ENCODE measurements around the gene MLC1. TPM values are rescaled to one million over a fixed set of nuclear protein-coding genes. Genes with fewer than 3 reads are reported as not detected.

Gene MLC1
- total RNA-seq, 4 donors from 2014 or later, result 0.07 to 0.13 TPM; not detected in 2

- H3K4me3 ChIP-seq, result no peak overlapping the region
- H3K9me3 ChIP-seq, result peaks cover 0 to 17% (median 0%) of the 10 kb centered on the region in 3 donors
- no peaks in the 10 kb centered on the region for H3K4me1 ChIP-seq
- no peaks in the 10 kb centered on the region for H3K36me3 ChIP-seq
- peaks cover 63% of the 10 kb centered on the region for H3K27me3 ChIP-seq
- 51 to 65% methylated on average over 5 to 13 of the region's 29 CpGs for WGBS, 2 donors (ENCODE audit: low coverage in 1 of 2)
- ATAC-seq, result no peak
- TF ChIP-seq EP300 (IDR thresholded peaks at IDR 0.05) (no peak), POLR2AphosphoS5 (IDR thresholded peaks at IDR 0.05) (no peak), POLR2A (IDR thresholded peaks at IDR 0.05) (no peak)
- TF ChIP-seq, protein P1, sequence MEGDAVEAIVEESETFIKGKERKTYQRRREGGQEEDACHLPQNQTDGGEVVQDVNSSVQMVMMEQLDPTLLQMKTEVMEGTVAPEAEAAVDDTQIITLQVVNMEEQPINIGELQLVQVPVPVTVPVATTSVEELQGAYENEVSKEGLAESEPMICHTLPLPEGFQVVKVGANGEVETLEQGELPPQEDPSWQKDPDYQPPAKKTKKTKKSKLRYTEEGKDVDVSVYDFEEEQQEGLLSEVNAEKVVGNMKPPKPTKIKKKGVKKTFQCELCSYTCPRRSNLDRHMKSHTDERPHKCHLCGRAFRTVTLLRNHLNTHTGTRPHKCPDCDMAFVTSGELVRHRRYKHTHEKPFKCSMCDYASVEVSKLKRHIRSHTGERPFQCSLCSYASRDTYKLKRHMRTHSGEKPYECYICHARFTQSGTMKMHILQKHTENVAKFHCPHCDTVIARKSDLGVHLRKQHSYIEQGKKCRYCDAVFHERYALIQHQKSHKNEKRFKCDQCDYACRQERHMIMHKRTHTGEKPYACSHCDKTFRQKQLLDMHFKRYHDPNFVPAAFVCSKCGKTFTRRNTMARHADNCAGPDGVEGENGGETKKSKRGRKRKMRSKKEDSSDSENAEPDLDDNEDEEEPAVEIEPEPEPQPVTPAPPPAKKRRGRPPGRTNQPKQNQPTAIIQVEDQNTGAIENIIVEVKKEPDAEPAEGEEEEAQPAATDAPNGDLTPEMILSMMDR (IDR thresholded peaks at IDR 0.05), result no peak
- no peak overlapping the region for H3K27ac ChIP-seq
These were observed 6.0 kb upstream of the MLC1 start for GRCh38 chr22:50091092-50091768.

GRCh38 chr22:50090412-50090714 is 5.1 kb upstream of the MLC1 start:
- Histone ChIP-seq H3K27me3 (peaks cover 61% of the 10 kb centered on the region), H3K4me3 (no peak overlapping the region), H3K27ac (no peak overlapping the region), H3K4me1 (no peaks in the 10 kb centered on the region), H3K36me3 (no peaks in the 10 kb centered on the region), H3K9me3 (peaks cover 0 to 17% (median 0%) of the 10 kb centered on the region in 3 donors)
- WGBS, 2 donors (ENCODE audit: low coverage in 1 of 2), result 94 to 98% methylated on average over 10 to 14 of the region's 22 CpGs
- TF ChIP-seq POLR2AphosphoS5 (IDR thresholded peaks at IDR 0.05) (no peak), POLR2A (IDR thresholded peaks at IDR 0.05) (no peak), EP300 (IDR thresholded peaks at IDR 0.05) (no peak)
- TF ChIP-seq, protein P1 (IDR thresholded peaks at IDR 0.05), result no peak
- ATAC-seq, result no peak

- TF ChIP-seq POLR2A (IDR thresholded peaks at IDR 0.05) (no peak), EP300 (IDR thresholded peaks at IDR 0.05) (no peak), POLR2AphosphoS5 (IDR thresholded peaks at IDR 0.05) (no peak)
- TF ChIP-seq, protein P1 (IDR thresholded peaks at IDR 0.05), result no peak
- H3K27me3 ChIP-seq, result peaks cover 55% of the 10 kb centered on the region
- H3K4me3 ChIP-seq, result no peak within 1 kb of the TSS
- 42 to 44% methylated on average over 3 to 27 of the region's 83 CpGs for WGBS, 2 donors (ENCODE audit: low coverage in 1 of 2)
- no peaks in the 10 kb centered on the region for H3K4me1 ChIP-seq
- no peaks in the 10 kb centered on the region for H3K36me3 ChIP-seq
- H3K27ac ChIP-seq, result no peak within 1 kb of the TSS
- ATAC-seq, result no peak
- H3K9me3 ChIP-seq, result peaks cover 0 to 17% (median 0%) of the 10 kb centered on the region in 3 donors
These were observed 4.6 kb upstream of the MLC1 start, which contains the start of gene MOV10L1 for GRCh38 chr22:50089682-50090411. Gene MOV10L1, plus strand, starts transcription at chr22:50090006. Its CDS starts 83 bp downstream, at chr22:50090089.

DNA sequence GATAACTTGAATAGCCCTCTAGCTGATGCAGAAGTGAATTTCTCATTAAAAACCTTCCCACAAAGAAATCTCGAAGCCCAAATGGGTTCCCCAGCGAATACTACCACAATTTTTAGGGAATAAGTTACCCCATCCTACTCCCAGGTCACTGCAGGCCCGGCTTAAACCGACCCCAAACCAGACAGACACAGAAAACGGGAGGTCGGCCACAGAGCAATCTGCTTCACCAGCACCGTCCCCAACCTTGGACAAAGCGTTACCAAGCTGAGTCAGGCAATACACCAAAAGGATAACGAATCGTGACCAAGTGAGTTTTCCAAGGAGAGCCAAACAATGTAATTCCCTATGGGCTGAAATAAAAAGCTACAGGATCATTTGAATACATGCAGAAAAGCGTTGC is 4.0 kb upstream of the MLC1 start:
- Histone ChIP-seq H3K4me3 (no peak overlapping the region), H3K9me3 (peaks cover 0 to 17% (median 0%) of the 10 kb centered on the region in 3 donors), H3K36me3 (no peaks in the 10 kb centered on the region), H3K27me3 (peaks cover 59% of the 10 kb centered on the region), H3K4me1 (no peaks in the 10 kb centered on the region), H3K27ac (no peak overlapping the region)
- TF ChIP-seq POLR2AphosphoS5 (IDR thresholded peaks at IDR 0.05) (no peak), EP300 (IDR thresholded peaks at IDR 0.05) (no peak), POLR2A (IDR thresholded peaks at IDR 0.05) (no peak)
- TF ChIP-seq, protein P1 (IDR thresholded peaks at IDR 0.05), result no peak
- 86 to 92% methylated on average over 6 to 7 of the region's 11 CpGs for WGBS, 2 donors (ENCODE audit: low coverage in 1 of 2)
- ATAC-seq, result no peak

Measured in gastroesophageal sphincter (tissue), 4 donors.